ENCODE data around the gene DLX3.

The DLX3 gene

DNA sequence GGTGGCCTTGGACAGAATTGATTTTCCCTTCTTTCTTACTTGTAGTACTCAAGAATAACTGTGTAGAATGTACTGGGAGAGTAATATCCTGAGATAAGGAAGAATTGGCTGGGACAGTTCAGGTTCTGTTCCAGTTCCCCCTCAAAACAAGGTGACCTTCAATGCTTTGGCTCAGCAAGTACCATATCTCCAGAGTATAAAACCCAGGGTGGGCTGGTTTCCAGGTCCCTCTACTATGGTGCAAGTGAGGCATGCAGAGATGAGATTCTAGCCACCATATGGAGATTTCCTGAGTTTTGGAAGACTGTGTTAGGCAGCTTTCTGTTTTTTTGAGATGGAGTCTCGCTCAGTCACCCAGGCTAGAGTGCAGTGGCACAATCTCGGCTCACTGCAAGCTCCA lies 18.1 kb upstream of the DLX3 start:
- H3K4me1 Mint-ChIP-seq: no peaks in the 10 kb centered on the region
- H3K27me3 Mint-ChIP-seq (ENCODE audit: low read depth, poor library complexity): peaks cover 65% of the 10 kb centered on the region
- TF ChIP-seq, protein P1, sequence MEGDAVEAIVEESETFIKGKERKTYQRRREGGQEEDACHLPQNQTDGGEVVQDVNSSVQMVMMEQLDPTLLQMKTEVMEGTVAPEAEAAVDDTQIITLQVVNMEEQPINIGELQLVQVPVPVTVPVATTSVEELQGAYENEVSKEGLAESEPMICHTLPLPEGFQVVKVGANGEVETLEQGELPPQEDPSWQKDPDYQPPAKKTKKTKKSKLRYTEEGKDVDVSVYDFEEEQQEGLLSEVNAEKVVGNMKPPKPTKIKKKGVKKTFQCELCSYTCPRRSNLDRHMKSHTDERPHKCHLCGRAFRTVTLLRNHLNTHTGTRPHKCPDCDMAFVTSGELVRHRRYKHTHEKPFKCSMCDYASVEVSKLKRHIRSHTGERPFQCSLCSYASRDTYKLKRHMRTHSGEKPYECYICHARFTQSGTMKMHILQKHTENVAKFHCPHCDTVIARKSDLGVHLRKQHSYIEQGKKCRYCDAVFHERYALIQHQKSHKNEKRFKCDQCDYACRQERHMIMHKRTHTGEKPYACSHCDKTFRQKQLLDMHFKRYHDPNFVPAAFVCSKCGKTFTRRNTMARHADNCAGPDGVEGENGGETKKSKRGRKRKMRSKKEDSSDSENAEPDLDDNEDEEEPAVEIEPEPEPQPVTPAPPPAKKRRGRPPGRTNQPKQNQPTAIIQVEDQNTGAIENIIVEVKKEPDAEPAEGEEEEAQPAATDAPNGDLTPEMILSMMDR (IDR thresholded peaks at IDR 0.05): no peak
- no peak overlapping the region for H3K4me3 Mint-ChIP-seq
- H3K36me3 Mint-ChIP-seq (ENCODE audit: low read depth): no peaks in the 10 kb centered on the region
- no peak for DNase-seq
- H3K27ac Mint-ChIP-seq: no peak overlapping the region
- peaks cover 72% of the 10 kb centered on the region for H3K9me3 Mint-ChIP-seq

GRCh38 chr17:50009282-50009681 lies 14.3 kb upstream of the DLX3 start:
- DNase-seq: no peak
- TF ChIP-seq, protein P1 (IDR thresholded peaks at IDR 0.05): no peak
- Mint-ChIP-seq H3K27ac (no peak overlapping the region), H3K9me3 (peaks cover 56% of the 10 kb centered on the region), H3K27me3 (ENCODE audit: low read depth, poor library complexity) (peaks cover 70% of the 10 kb centered on the region), H3K4me3 (no peak overlapping the region), H3K4me1 (peaks cover 5% of the 10 kb centered on the region), H3K36me3 (ENCODE audit: low read depth) (no peaks in the 10 kb centered on the region)

DNA sequence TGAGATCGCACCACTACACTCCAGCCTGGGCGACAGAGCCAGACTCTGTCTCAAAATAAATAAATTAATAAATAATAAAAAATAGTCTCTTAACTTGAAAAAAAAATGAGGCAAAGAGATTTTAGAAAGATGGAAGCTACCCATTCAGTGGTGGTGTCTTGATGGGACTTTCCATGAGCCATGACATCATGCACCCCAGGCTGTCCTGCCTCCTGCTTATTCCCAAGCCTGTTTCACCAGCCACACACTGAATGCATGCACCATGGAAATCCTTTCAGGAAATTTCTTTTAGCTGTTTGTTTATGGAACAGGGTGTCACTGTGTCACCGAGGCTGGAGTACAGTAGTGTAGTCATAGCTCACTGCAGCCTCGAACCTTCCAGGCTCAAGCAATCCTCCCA lies 8.9 kb upstream of the DLX3 start:
- Mint-ChIP-seq H3K27ac (no peak overlapping the region), H3K27me3 (ENCODE audit: low read depth, poor library complexity) (peaks cover 83% of the 10 kb centered on the region), H3K4me1 (peaks cover 5% of the 10 kb centered on the region), H3K4me3 (no peak overlapping the region), H3K36me3 (ENCODE audit: low read depth) (no peaks in the 10 kb centered on the region), H3K9me3 (peaks cover 8% of the 10 kb centered on the region)
- DNase-seq: no peak
- TF ChIP-seq, protein P1 (IDR thresholded peaks at IDR 0.05): no peak

GRCh38 chr17:49998836-49999511 lies 4.0 kb upstream of the DLX3 start:
- TF ChIP-seq, protein P1 (IDR thresholded peaks at IDR 0.05): no peak
- DNase-seq: no peak
- Mint-ChIP-seq H3K9me3 (no peaks in the 10 kb centered on the region), H3K27me3 (ENCODE audit: low read depth, poor library complexity) (peaks cover 96% of the 10 kb centered on the region), H3K36me3 (ENCODE audit: low read depth) (no peaks in the 10 kb centered on the region), H3K27ac (no peak overlapping the region), H3K4me3 (no peak overlapping the region), H3K4me1 (peaks cover 24% of the 10 kb centered on the region)

- Mint-ChIP-seq H3K4me1 (peaks cover 28% of the 10 kb centered on the region), H3K4me3 (no peak overlapping the region), H3K36me3 (ENCODE audit: low read depth) (no peaks in the 10 kb centered on the region), H3K27me3 (ENCODE audit: low read depth, poor library complexity) (peaks cover 96% of the 10 kb centered on the region), H3K27ac (no peak overlapping the region), H3K9me3 (no peaks in the 10 kb centered on the region)
- TF ChIP-seq, protein P1 (IDR thresholded peaks at IDR 0.05): peak; percentile 97
- peak; percentile 87 for DNase-seq
These were observed 3.0 kb upstream of the DLX3 start for GRCh38 chr17:49997773-49998703.
